Measurements from ENCODE around the gene IL11RA.

DNA sequence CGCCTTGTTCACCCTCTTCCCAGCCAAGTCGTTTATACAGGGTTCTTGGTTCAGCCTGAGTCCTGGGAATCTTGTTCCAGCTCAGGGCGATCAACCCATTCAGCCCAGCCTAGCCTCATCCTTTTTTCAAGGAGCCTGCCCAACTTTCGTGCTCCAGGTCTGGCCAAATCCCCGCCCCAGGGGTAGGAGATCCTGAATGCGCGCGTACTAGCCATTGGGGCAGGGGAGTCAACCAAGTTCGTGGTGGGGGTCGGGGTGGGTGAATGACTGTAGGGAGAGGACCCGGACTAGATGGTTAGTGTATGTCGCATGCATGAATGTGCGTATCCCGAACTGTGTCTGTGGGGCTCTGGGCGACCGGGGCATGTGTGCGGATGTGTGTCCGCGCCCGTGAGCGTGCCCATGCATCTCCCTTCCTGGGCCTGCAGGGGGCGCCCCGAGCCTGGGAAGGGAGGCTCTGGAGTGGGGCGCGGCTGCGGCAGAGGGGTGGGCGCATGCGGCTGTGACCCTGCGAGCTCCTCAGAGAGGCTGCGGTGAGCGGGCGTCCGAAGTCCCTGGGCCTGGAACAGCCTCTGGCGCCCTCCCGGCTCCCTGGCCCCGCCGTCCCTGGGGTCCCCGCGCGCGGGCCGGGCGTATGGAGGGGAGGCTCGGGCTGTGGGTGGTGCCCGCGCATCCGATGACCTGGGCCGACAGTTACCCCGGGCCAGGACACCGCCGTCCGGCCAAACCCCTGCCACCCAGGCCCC lies 49.2 kb downstream of the IL11RA start:
- TF ChIP-seq, protein P1, sequence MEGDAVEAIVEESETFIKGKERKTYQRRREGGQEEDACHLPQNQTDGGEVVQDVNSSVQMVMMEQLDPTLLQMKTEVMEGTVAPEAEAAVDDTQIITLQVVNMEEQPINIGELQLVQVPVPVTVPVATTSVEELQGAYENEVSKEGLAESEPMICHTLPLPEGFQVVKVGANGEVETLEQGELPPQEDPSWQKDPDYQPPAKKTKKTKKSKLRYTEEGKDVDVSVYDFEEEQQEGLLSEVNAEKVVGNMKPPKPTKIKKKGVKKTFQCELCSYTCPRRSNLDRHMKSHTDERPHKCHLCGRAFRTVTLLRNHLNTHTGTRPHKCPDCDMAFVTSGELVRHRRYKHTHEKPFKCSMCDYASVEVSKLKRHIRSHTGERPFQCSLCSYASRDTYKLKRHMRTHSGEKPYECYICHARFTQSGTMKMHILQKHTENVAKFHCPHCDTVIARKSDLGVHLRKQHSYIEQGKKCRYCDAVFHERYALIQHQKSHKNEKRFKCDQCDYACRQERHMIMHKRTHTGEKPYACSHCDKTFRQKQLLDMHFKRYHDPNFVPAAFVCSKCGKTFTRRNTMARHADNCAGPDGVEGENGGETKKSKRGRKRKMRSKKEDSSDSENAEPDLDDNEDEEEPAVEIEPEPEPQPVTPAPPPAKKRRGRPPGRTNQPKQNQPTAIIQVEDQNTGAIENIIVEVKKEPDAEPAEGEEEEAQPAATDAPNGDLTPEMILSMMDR (IDR thresholded peaks at IDR 0.05; ENCODE audit: insufficient read depth, low read length, poor library complexity, severe bottlenecking) = peak; percentile 94
- TF ChIP-seq EZH2phosphoT487 (conservative IDR thresholded peaks at IDR 0.05; ENCODE audit: low read length) = no peak
